Endothelial cell (in vitro differentiated cells): Measurements from ENCODE around the gene ALDH1A1. TPM values are rescaled to one million over a fixed set of nuclear protein-coding genes. Genes with fewer than 3 reads are reported as not detected.

ENCODE experiments used
- DNase-seq: peaks from one replicate; pipeline ENCODE4 v3.0.0; 2021; ENCODE audit warnings: low spot score
- H3K27ac Mint-ChIP-seq: one replicate; pipeline ENCODE4 v1.8.0; 2021; ENCODE audit warnings: mixed read lengths, inconsistent platforms; ENCODE audit not compliant: unreplicated experiment
- H3K27me3 Mint-ChIP-seq: one replicate; pipeline ENCODE4 v1.8.0; 2021; ENCODE audit warnings: mild to moderate bottlenecking, moderate library complexity, mixed read lengths, inconsistent platforms; ENCODE audit not compliant: unreplicated experiment
- H3K36me3 Mint-ChIP-seq: one replicate; pipeline ENCODE4 v1.8.0; 2021; ENCODE audit warnings: mild to moderate bottlenecking, low read depth, mixed read lengths, inconsistent platforms; ENCODE audit not compliant: unreplicated experiment
- H3K4me1 Mint-ChIP-seq: one replicate; pipeline ENCODE4 v1.8.0; 2021; ENCODE audit warnings: mild to moderate bottlenecking, mixed read lengths, inconsistent platforms; ENCODE audit not compliant: unreplicated experiment
- H3K4me3 Mint-ChIP-seq: one replicate; pipeline ENCODE4 v1.8.0; 2021; ENCODE audit warnings: mild to moderate bottlenecking, mixed read lengths, inconsistent platforms; ENCODE audit not compliant: unreplicated experiment
- H3K9me3 Mint-ChIP-seq: one replicate; pipeline ENCODE4 v1.8.0; 2021; ENCODE audit warnings: mixed read lengths, inconsistent platforms; ENCODE audit not compliant: unreplicated experiment
- CTCF ChIP-seq: fragments of 200-600 bp; sonication (generic); IDR thresholded peaks from one replicate; pipeline ENCODE4 v1.5.0; 2021; ENCODE audit warnings: antibody characterized with exemption; ENCODE audit not compliant: unreplicated experiment
- total RNA-seq: library from RNA; stranded (reverse); fragmentation: NEBNext Ultra II Directional; extraction: Animal tissue kit (Norgen Biotek cat#: 25700); gene quantifications from one replicate; pipeline ENCODE4 v1.2.1, GENCODE V29; 2021; ENCODE audit not compliant: unreplicated experiment

Gene ALDH1A1
- total RNA-seq, 1 donor from 2014 or later, result 7.0 TPM

- H3K27ac Mint-ChIP-seq, result no peak overlapping the region
- no peaks in the 10 kb centered on the region for H3K27me3 Mint-ChIP-seq
- no peak for TF ChIP-seq CTCF
- no peaks in the 10 kb centered on the region for H3K4me1 Mint-ChIP-seq
- H3K9me3 Mint-ChIP-seq, result no peaks in the 10 kb centered on the region
- no peaks in the 10 kb centered on the region for H3K36me3 Mint-ChIP-seq
- DNase-seq, result no peak
- no peak overlapping the region for H3K4me3 Mint-ChIP-seq
These were observed 30.2 kb upstream of the ALDH1A1 start for GRCh38 chr9:72983056-72983455.

GRCh38 chr9:72982146-72982799 lies 29.4 kb upstream of the ALDH1A1 start:
- H3K27me3 Mint-ChIP-seq, result no peaks in the 10 kb centered on the region
- H3K9me3 Mint-ChIP-seq, result no peaks in the 10 kb centered on the region
- no peaks in the 10 kb centered on the region for H3K4me1 Mint-ChIP-seq
- DNase-seq, result no peak
- TF ChIP-seq CTCF, result no peak
- no peak overlapping the region for H3K27ac Mint-ChIP-seq
- no peak overlapping the region for H3K4me3 Mint-ChIP-seq
- no peaks in the 10 kb centered on the region for H3K36me3 Mint-ChIP-seq

GRCh38 chr9:72981433-72981832 lies 28.6 kb upstream of the ALDH1A1 start:
- H3K4me3 Mint-ChIP-seq, result no peak overlapping the region
- H3K27ac Mint-ChIP-seq, result no peak overlapping the region
- no peaks in the 10 kb centered on the region for H3K4me1 Mint-ChIP-seq
- no peak for DNase-seq
- H3K9me3 Mint-ChIP-seq, result no peaks in the 10 kb centered on the region
- TF ChIP-seq CTCF, result no peak
- H3K36me3 Mint-ChIP-seq, result no peaks in the 10 kb centered on the region
- no peaks in the 10 kb centered on the region for H3K27me3 Mint-ChIP-seq

- Mint-ChIP-seq H3K4me3 (no peak overlapping the region), H3K9me3 (no peaks in the 10 kb centered on the region), H3K27me3 (no peaks in the 10 kb centered on the region), H3K27ac (no peak overlapping the region), H3K36me3 (no peaks in the 10 kb centered on the region), H3K4me1 (no peaks in the 10 kb centered on the region)
- no peak for DNase-seq
- TF ChIP-seq CTCF, result no peak
These were observed 27.9 kb upstream of the ALDH1A1 start for GRCh38 chr9:72980600-72981265.

- Mint-ChIP-seq H3K4me1 (no peaks in the 10 kb centered on the region), H3K27ac (no peak overlapping the region), H3K4me3 (no peak overlapping the region), H3K36me3 (no peaks in the 10 kb centered on the region), H3K27me3 (no peaks in the 10 kb centered on the region), H3K9me3 (no peaks in the 10 kb centered on the region)
- TF ChIP-seq CTCF, result no peak
- DNase-seq, result no peak
These were observed 27.3 kb upstream of the ALDH1A1 start for GRCh38 chr9:72980183-72980582.
